OCI-LY1 (cell line): ENCODE results near the gene MRPS27.

Experiments used
- H2AFZ ChIP-seq: fragments of 200-600 bp; sonication (generic), shearing (Covaris generic); 2 replicates; pipeline ENCODE4 v1.6.0; 2014; ENCODE audit warnings: antibody characterized with exemption, mild to moderate bottlenecking, low read length
- H3F3A ChIP-seq: fragments of 200-600 bp; sonication (generic), shearing (Covaris generic); 2 replicates; pipeline ENCODE4 v1.6.0; 2014; ENCODE audit warnings: mild to moderate bottlenecking, antibody characterized with exemption, low read length, moderate library complexity; ENCODE audit not compliant: insufficient read depth
- H3K27ac ChIP-seq: fragments of 200-600 bp; sonication (generic); 2 replicates; pipeline ENCODE4 v1.5.1; 2014; ENCODE audit warnings: low read length, mixed run types, mild to moderate bottlenecking, low read depth; ENCODE audit not compliant: poor library complexity, severe bottlenecking
- H3K27me3 ChIP-seq: fragments of 200-600 bp; sonication (generic); 2 replicates; pipeline ENCODE4 v1.6.0; 2014; ENCODE audit warnings: antibody characterized with exemption, mild to moderate bottlenecking, low read length, moderate library complexity; ENCODE audit not compliant: insufficient read depth
- H3K36me3 ChIP-seq: fragments of 200-600 bp; sonication (generic); 2 replicates; pipeline ENCODE4 v1.6.1; 2014; ENCODE audit warnings: mild to moderate bottlenecking, antibody characterized with exemption, low read length, moderate library complexity, mixed read lengths; ENCODE audit not compliant: insufficient read depth
- H3K4me1 ChIP-seq: fragments of 200-600 bp; sonication (generic); 2 replicates; pipeline ENCODE4 v1.5.1; 2014; ENCODE audit warnings: mild to moderate bottlenecking, low read length, moderate library complexity; ENCODE audit not compliant: insufficient read depth, severe bottlenecking
- H3K4me2 ChIP-seq: fragments of 200-600 bp; sonication (generic), shearing (Covaris generic); 2 replicates; pipeline ENCODE4 v1.6.1; 2014; ENCODE audit warnings: low read length
- H3K4me3 ChIP-seq: fragments of 200-600 bp; sonication (generic); 2 replicates; pipeline ENCODE4 v1.5.1; 2014; ENCODE audit warnings: low read length, low read depth, mild to moderate bottlenecking, mixed read lengths; ENCODE audit not compliant: poor library complexity, severe bottlenecking
- H3K79me2 ChIP-seq: fragments of 200-600 bp; shearing (Covaris generic); 2 replicates; pipeline ENCODE4 v1.6.1; 2016; ENCODE audit warnings: mixed run types, low read length, mixed read lengths; ENCODE audit not compliant: insufficient read depth
- H3K9ac ChIP-seq: fragments of 200-600 bp; sonication (generic), shearing (Covaris generic); 2 replicates; pipeline ENCODE4 v1.6.1; 2014; ENCODE audit warnings: mild to moderate bottlenecking, low read length, mixed read lengths
- H3K9me2 ChIP-seq: fragments of 200-600 bp; sonication (generic), shearing (Covaris generic); 2 replicates; pipeline ENCODE4 v1.6.1; 2014; ENCODE audit warnings: low read depth, mild to moderate bottlenecking, low read length, mixed read lengths
- H3K9me3 ChIP-seq: fragments of 200-600 bp; shearing (Covaris generic); 2 replicates; pipeline ENCODE4 v1.6.1; 2014; ENCODE audit warnings: low read length, mixed read lengths
- H4K20me1 ChIP-seq: fragments of 200-600 bp; sonication (generic), shearing (Covaris generic); 2 replicates; pipeline ENCODE4 v1.6.0; 2016; ENCODE audit warnings: mild to moderate bottlenecking, low read length; ENCODE audit not compliant: insufficient read depth
- CTCF ChIP-seq: fragments of 200-600 bp; sonication (generic), shearing (Covaris generic); IDR thresholded peaks from 2 replicates; pipeline ENCODE4 v1.5.1; 2017; ENCODE audit warnings: mild to moderate bottlenecking, antibody characterized with exemption, low read length, moderate library complexity, mixed read lengths
- EZH2 ChIP-seq: fragments of 200-600 bp; sonication (generic), shearing (Covaris generic); IDR thresholded peaks from 2 replicates; pipeline ENCODE4 v1.8.0; 2017; ENCODE audit warnings: borderline replicate concordance, mixed run types, mild to moderate bottlenecking, antibody characterized with exemption, low read length, moderate library complexity, mixed read lengths

Gene MRPS27

GRCh38 chr5:72197393-72197792, 122.6 kb downstream of the MRPS27 start:
- H3K9ac ChIP-seq: no peak overlapping the region
- no peak overlapping the region for H3K4me3 ChIP-seq
- no peaks in the 10 kb centered on the region for H3K9me3 ChIP-seq
- TF ChIP-seq CTCF: no peak
- TF ChIP-seq EZH2: no peak
- no peak overlapping the region for H2AFZ ChIP-seq
- no peaks in the 10 kb centered on the region for H4K20me1 ChIP-seq
- no peaks in the 10 kb centered on the region; the same call in 1 of the 2 replicates for H3K27me3 ChIP-seq
- no peak overlapping the region for H3K4me2 ChIP-seq
- no peak overlapping the region for H3K27ac ChIP-seq
- no peaks in the 10 kb centered on the region for H3K79me2 ChIP-seq
- H3K36me3 ChIP-seq: no peaks in the 10 kb centered on the region
- H3F3A ChIP-seq: no peaks in the 10 kb centered on the region
- peaks cover 8% of the 10 kb centered on the region for H3K4me1 ChIP-seq
- H3K9me2 ChIP-seq: no peaks in the 10 kb centered on the region

GRCh38 chr5:72195581-72195980, 124.5 kb downstream of the MRPS27 start:
- Histone ChIP-seq H3K9me2 (no peaks in the 10 kb centered on the region), H3K4me3 (no peak overlapping the region), H3K27ac (no peak overlapping the region), H3K9me3 (no peaks in the 10 kb centered on the region), H3K27me3 (no peaks in the 10 kb centered on the region; the same call in 1 of the 2 replicates), H3F3A (no peaks in the 10 kb centered on the region), H3K4me2 (no peak overlapping the region), H3K79me2 (no peaks in the 10 kb centered on the region), H4K20me1 (no peaks in the 10 kb centered on the region), H3K4me1 (peaks cover 8% of the 10 kb centered on the region), H3K9ac (no peak overlapping the region), H2AFZ (no peak overlapping the region), H3K36me3 (no peaks in the 10 kb centered on the region)
- TF ChIP-seq CTCF: no peak
- no peak for TF ChIP-seq EZH2

DNA sequence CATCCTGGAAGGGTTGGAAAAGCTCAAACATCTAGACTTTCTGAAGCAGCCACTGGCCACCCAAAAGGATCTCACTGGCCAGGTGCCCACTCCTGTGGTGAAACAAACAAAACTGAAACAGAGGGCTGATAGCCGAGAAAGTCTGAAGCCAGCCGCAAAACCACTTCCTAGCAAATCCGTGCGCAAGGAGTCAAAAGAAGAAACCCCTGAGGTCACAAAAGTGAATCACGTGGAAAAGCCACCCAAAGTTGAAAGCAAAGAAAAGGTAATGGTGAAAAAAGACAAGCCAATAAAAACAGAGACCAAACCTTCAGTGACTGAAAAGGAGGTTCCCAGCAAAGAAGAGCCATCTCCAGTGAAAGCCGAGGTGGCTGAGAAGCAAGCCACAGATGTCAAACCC, 125.2 kb downstream of the MRPS27 start:
- H4K20me1 ChIP-seq: no peaks in the 10 kb centered on the region
- H3K9me2 ChIP-seq: no peaks in the 10 kb centered on the region
- no peak overlapping the region for H3K27ac ChIP-seq
- no peaks in the 10 kb centered on the region; the same call in 1 of the 2 replicates for H3K27me3 ChIP-seq
- H3K4me2 ChIP-seq: no peak overlapping the region
- H3F3A ChIP-seq: no peaks in the 10 kb centered on the region
- H2AFZ ChIP-seq: no peak overlapping the region
- no peaks in the 10 kb centered on the region for H3K36me3 ChIP-seq
- no peak overlapping the region for H3K9ac ChIP-seq
- H3K79me2 ChIP-seq: no peaks in the 10 kb centered on the region
- no peak for TF ChIP-seq EZH2
- no peak for TF ChIP-seq CTCF
- peaks cover 8% of the 10 kb centered on the region for H3K4me1 ChIP-seq
- no peak overlapping the region for H3K4me3 ChIP-seq
- H3K9me3 ChIP-seq: no peaks in the 10 kb centered on the region
